ENCODE results near the gene AP2A2. TPM values are rescaled to one million over a fixed set of nuclear protein-coding genes. Genes with fewer than 3 reads are reported as not detected.

Gene AP2A2
- total RNA-seq, 1 donor from 2014 or later, result 58.7 TPM

GRCh38 chr11:942823-943222 lies 17.2 kb downstream of the AP2A2 start:
- Histone ChIP-seq H3K27me3 (no peaks in the 10 kb centered on the region), H3K9me3 (no peaks in the 10 kb centered on the region), H3K27ac (no peak overlapping the region), H3K4me3 (no peak overlapping the region), H3K36me3 (no peaks in the 10 kb centered on the region), H3K4me1 (peaks cover 22% of the 10 kb centered on the region)
- no peak for DNase-seq (ENCODE audit: extremely low spot score in 2 of 2)
- no peak for TF ChIP-seq POLR2AphosphoS5 (IDR thresholded peaks at IDR 0.05; ENCODE audit: insufficient read depth in 1 of 2, low read depth in 1 of 2)
- intact Hi-C loops (cut with DNase I), result no loop called here

- H3K4me1 ChIP-seq, result peaks cover 14% of the 10 kb centered on the region
Measured at GRCh38 chr11:944711-945470, 19.2 kb downstream of the AP2A2 start.

GRCh38 chr11:945986-946385 lies 20.3 kb downstream of the AP2A2 start:
- DNase-seq (ENCODE audit: extremely low spot score in 2 of 2), result no peak
- Histone ChIP-seq H3K27ac (no peak overlapping the region), H3K9me3 (peaks cover 5% of the 10 kb centered on the region), H3K4me3 (no peak overlapping the region), H3K36me3 (no peaks in the 10 kb centered on the region), H3K27me3 (no peaks in the 10 kb centered on the region), H3K4me1 (peaks cover 10% of the 10 kb centered on the region)
- intact Hi-C loops (cut with DNase I), result no loop called here
- TF ChIP-seq POLR2A (IDR thresholded peaks at IDR 0.05) (no peak), POLR2AphosphoS5 (IDR thresholded peaks at IDR 0.05; ENCODE audit: insufficient read depth in 1 of 2, low read depth in 1 of 2) (no peak)
- TF ChIP-seq, protein P1, sequence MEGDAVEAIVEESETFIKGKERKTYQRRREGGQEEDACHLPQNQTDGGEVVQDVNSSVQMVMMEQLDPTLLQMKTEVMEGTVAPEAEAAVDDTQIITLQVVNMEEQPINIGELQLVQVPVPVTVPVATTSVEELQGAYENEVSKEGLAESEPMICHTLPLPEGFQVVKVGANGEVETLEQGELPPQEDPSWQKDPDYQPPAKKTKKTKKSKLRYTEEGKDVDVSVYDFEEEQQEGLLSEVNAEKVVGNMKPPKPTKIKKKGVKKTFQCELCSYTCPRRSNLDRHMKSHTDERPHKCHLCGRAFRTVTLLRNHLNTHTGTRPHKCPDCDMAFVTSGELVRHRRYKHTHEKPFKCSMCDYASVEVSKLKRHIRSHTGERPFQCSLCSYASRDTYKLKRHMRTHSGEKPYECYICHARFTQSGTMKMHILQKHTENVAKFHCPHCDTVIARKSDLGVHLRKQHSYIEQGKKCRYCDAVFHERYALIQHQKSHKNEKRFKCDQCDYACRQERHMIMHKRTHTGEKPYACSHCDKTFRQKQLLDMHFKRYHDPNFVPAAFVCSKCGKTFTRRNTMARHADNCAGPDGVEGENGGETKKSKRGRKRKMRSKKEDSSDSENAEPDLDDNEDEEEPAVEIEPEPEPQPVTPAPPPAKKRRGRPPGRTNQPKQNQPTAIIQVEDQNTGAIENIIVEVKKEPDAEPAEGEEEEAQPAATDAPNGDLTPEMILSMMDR (IDR thresholded peaks at IDR 0.05), result no peak

More at GRCh38 chr11:944711-945470, 19.2 kb downstream of the AP2A2 start:
- Histone ChIP-seq H3K4me3 (no peak overlapping the region), H3K27me3 (no peaks in the 10 kb centered on the region), H3K27ac (no peak overlapping the region), H3K36me3 (no peaks in the 10 kb centered on the region), H3K9me3 (peaks cover 4% of the 10 kb centered on the region)
- no peak for DNase-seq (ENCODE audit: extremely low spot score in 2 of 2)
- intact Hi-C loops (cut with DNase I), result no loop called here
- TF ChIP-seq POLR2A (IDR thresholded peaks at IDR 0.05), result no peak
- TF ChIP-seq POLR2AphosphoS5 (IDR thresholded peaks at IDR 0.05; ENCODE audit: insufficient read depth in 1 of 2, low read depth in 1 of 2), result no peak
- TF ChIP-seq, protein P1 (IDR thresholded peaks at IDR 0.05), result no peak

GRCh38 chr11:947744-948143 lies 22.1 kb downstream of the AP2A2 start:
- DNase-seq (ENCODE audit: extremely low spot score in 2 of 2), result no peak
- H3K36me3 ChIP-seq, result no peaks in the 10 kb centered on the region
- H3K27me3 ChIP-seq, result no peaks in the 10 kb centered on the region
- peaks cover 5% of the 10 kb centered on the region for H3K9me3 ChIP-seq
- TF ChIP-seq POLR2A (IDR thresholded peaks at IDR 0.05) (no peak), POLR2AphosphoS5 (IDR thresholded peaks at IDR 0.05; ENCODE audit: insufficient read depth in 1 of 2, low read depth in 1 of 2) (no peak)
- TF ChIP-seq, protein P1 (IDR thresholded peaks at IDR 0.05), result no peak
- intact Hi-C loops (cut with DNase I), result no loop called here
- H3K4me3 ChIP-seq, result no peak overlapping the region
- H3K4me1 ChIP-seq, result peaks cover 4% of the 10 kb centered on the region
- no peak overlapping the region for H3K27ac ChIP-seq

- Histone ChIP-seq H3K9me3 (peaks cover 5% of the 10 kb centered on the region), H3K4me3 (no peak overlapping the region), H3K27me3 (no peaks in the 10 kb centered on the region), H3K4me1 (peaks cover 31% of the 10 kb centered on the region), H3K27ac (no peak overlapping the region), H3K36me3 (no peaks in the 10 kb centered on the region)
- DNase-seq (ENCODE audit: extremely low spot score in 2 of 2), result no peak
- intact Hi-C loops (cut with DNase I), result no loop called here
- TF ChIP-seq POLR2A (IDR thresholded peaks at IDR 0.05), result no peak
- no peak for TF ChIP-seq POLR2AphosphoS5 (IDR thresholded peaks at IDR 0.05; ENCODE audit: insufficient read depth in 1 of 2, low read depth in 1 of 2)
- TF ChIP-seq, protein P1 (IDR thresholded peaks at IDR 0.05), result no peak
Measured at GRCh38 chr11:951507-951906, 25.8 kb downstream of the AP2A2 start.

Data from vagina (tissue), 2 donors.